ENCODE results near the gene CFAP77.

DNA sequence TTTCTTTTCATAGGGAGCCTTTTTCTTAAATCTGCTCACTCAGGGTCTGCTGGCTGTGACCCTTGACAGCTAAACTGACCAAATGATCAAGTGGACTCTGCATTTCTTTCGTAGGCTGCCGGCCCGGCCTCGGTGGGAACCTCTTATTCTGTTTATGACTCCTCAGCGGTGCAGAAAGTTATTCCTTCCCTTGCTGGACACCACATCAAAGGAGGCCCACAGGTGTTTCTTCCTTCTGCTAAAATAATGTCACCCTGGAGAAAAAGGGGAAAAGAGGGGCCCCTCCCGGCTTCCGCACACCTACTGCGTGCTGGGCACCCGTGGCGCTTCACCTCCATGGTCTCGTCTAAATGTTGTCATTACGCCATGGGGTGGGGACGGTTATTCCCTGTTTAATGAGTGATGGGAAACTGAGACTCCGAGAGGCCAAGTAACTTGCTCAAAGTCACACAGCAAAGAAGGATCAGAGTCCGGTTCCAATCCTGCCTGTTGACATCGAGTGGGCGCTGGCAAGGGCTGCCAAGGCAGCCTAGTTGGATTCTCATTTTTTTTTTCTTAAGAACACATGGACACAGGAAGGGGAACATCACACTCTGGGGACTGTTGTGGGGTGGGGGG is 72.3 kb downstream of the CFAP77 start:
- TF ChIP-seq, protein P1, sequence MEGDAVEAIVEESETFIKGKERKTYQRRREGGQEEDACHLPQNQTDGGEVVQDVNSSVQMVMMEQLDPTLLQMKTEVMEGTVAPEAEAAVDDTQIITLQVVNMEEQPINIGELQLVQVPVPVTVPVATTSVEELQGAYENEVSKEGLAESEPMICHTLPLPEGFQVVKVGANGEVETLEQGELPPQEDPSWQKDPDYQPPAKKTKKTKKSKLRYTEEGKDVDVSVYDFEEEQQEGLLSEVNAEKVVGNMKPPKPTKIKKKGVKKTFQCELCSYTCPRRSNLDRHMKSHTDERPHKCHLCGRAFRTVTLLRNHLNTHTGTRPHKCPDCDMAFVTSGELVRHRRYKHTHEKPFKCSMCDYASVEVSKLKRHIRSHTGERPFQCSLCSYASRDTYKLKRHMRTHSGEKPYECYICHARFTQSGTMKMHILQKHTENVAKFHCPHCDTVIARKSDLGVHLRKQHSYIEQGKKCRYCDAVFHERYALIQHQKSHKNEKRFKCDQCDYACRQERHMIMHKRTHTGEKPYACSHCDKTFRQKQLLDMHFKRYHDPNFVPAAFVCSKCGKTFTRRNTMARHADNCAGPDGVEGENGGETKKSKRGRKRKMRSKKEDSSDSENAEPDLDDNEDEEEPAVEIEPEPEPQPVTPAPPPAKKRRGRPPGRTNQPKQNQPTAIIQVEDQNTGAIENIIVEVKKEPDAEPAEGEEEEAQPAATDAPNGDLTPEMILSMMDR (IDR thresholded peaks at IDR 0.05; ENCODE audit: insufficient read depth, low read length, poor library complexity, severe bottlenecking): no peak
- no peak for TF ChIP-seq EZH2phosphoT487 (conservative IDR thresholded peaks at IDR 0.05; ENCODE audit: low read length)

All from SU-DHL-6 (cell line).